Measurements from ENCODE around the gene TENT4A.

TENT4A gene

GRCh38 chr5:6730807-6731206, 17.6 kb downstream of the TENT4A start:
- Histone ChIP-seq H3K36me3 (ENCODE audit: control insufficient read depth, insufficient read depth, low read length) (no peaks in the 10 kb centered on the region), H3K27ac (no peak overlapping the region), H3K79me2 (peaks cover 76% of the 10 kb centered on the region), H3K4me1 (peaks cover 9% of the 10 kb centered on the region), H3K9ac (no peak overlapping the region), H3K4me2 (ENCODE audit: low read length) (no peak overlapping the region), H3K9me3 (ENCODE audit: control insufficient read depth, low read length) (no peaks in the 10 kb centered on the region), H2AFZ (no peak overlapping the region), H3K4me3 (ENCODE audit: low read depth, low read length) (no peak overlapping the region), H3K27me3 (ENCODE audit: control insufficient read depth, insufficient read depth, low read length) (no peaks in the 10 kb centered on the region)
- TF ChIP-seq CTCF (IDR thresholded peaks at IDR 0.05), result no peak

- Histone ChIP-seq H2AFZ (no peak overlapping the region), H3K4me1 (peaks cover 9% of the 10 kb centered on the region), H3K9ac (no peak overlapping the region), H3K9me3 (ENCODE audit: control insufficient read depth, low read length) (no peaks in the 10 kb centered on the region), H3K36me3 (ENCODE audit: control insufficient read depth, insufficient read depth, low read length) (no peaks in the 10 kb centered on the region), H3K79me2 (peaks cover 71% of the 10 kb centered on the region), H3K4me2 (ENCODE audit: low read length) (no peak overlapping the region), H3K27ac (no peak overlapping the region), H3K27me3 (ENCODE audit: control insufficient read depth, insufficient read depth, low read length) (no peaks in the 10 kb centered on the region), H3K4me3 (ENCODE audit: low read depth, low read length) (no peak overlapping the region)
- no peak for TF ChIP-seq CTCF (IDR thresholded peaks at IDR 0.05)
Observed at GRCh38 chr5:6731465-6732237, 18.4 kb downstream of the TENT4A start.

GRCh38 chr5:6732634-6733410, 19.6 kb downstream of the TENT4A start:
- no peak overlapping the region for H3K9ac ChIP-seq

GRCh38 chr5:6733411-6734242, 20.4 kb downstream of the TENT4A start:
- H3K27me3 ChIP-seq (ENCODE audit: control insufficient read depth, insufficient read depth, low read length), result no peaks in the 10 kb centered on the region
- H3K9me3 ChIP-seq (ENCODE audit: control insufficient read depth, low read length), result no peaks in the 10 kb centered on the region
- H3K36me3 ChIP-seq (ENCODE audit: control insufficient read depth, insufficient read depth, low read length), result no peaks in the 10 kb centered on the region
- no peak overlapping the region for H3K9ac ChIP-seq
- H3K4me2 ChIP-seq (ENCODE audit: low read length), result no peak overlapping the region
- no peak for TF ChIP-seq CTCF (IDR thresholded peaks at IDR 0.05)
- no peak overlapping the region for H3K27ac ChIP-seq
- no peak overlapping the region for H2AFZ ChIP-seq
- peaks cover 9% of the 10 kb centered on the region for H3K4me1 ChIP-seq
- no peak overlapping the region for H3K4me3 ChIP-seq (ENCODE audit: low read depth, low read length)
- peaks cover 62% of the 10 kb centered on the region for H3K79me2 ChIP-seq

More at GRCh38 chr5:6732634-6733410, 19.6 kb downstream of the TENT4A start:
- Histone ChIP-seq H3K79me2 (peaks cover 68% of the 10 kb centered on the region), H3K27ac (no peak overlapping the region), H2AFZ (no peak overlapping the region), H3K4me2 (ENCODE audit: low read length) (no peak overlapping the region), H3K4me3 (ENCODE audit: low read depth, low read length) (no peak overlapping the region), H3K9me3 (ENCODE audit: control insufficient read depth, low read length) (no peaks in the 10 kb centered on the region), H3K4me1 (peaks cover 9% of the 10 kb centered on the region), H3K36me3 (ENCODE audit: control insufficient read depth, insufficient read depth, low read length) (no peaks in the 10 kb centered on the region), H3K27me3 (ENCODE audit: control insufficient read depth, insufficient read depth, low read length) (no peaks in the 10 kb centered on the region)
- TF ChIP-seq CTCF (IDR thresholded peaks at IDR 0.05), result no peak

Data from parathyroid adenoma (tissue), 2 donors.